AG08395 (cell line): Measurements from ENCODE around the gene FGD1.
A peak's percentile ranks its signal among the peaks of the same experiment; 100 is the strongest.

ENCODE experiments used
- DNase-seq: peaks from one replicate; pipeline ENCODE4 v3.0.0; 2012; ENCODE audit warnings: mixed read lengths, low spot score

Gene FGD1

GRCh38 chrX:54473993-54474859 is 21.8 kb downstream of the FGD1 start:
- no peak for DNase-seq

GRCh38 chrX:54470054-54470760 is 25.8 kb downstream of the FGD1 start:
- DNase-seq, result no peak

- peak; percentile 18 for DNase-seq
These were observed 43.1 kb downstream of the FGD1 start for GRCh38 chrX:54452920-54453319.

GRCh38 chrX:54449929-54450328 is 46.1 kb downstream of the FGD1 start:
- no peak for DNase-seq

- DNase-seq, result peak; percentile 14
These were observed 48.6 kb downstream of the FGD1 start for GRCh38 chrX:54447461-54447860.

GRCh38 chrX:54446084-54446483 is 50.0 kb downstream of the FGD1 start:
- no peak for DNase-seq

- DNase-seq, result no peak
These were observed 51.3 kb downstream of the FGD1 start for GRCh38 chrX:54444752-54445151.

- DNase-seq, result no peak
These were observed 53.2 kb downstream of the FGD1 start for GRCh38 chrX:54442790-54443189.

- peak; percentile 74 for DNase-seq
These were observed 55.8 kb downstream of the FGD1 start, which contains the start of gene TSR2 for GRCh38 chrX:54439960-54440871. Gene TSR2, plus strand, starts transcription at chrX:54440404. Its CDS starts 18 bp downstream, at chrX:54440422.

- DNase-seq, result no peak
These were observed 60.9 kb downstream of the FGD1 start for GRCh38 chrX:54435121-54435520.

GRCh38 chrX:54430519-54430918 is 65.5 kb downstream of the FGD1 start:
- DNase-seq, result no peak

- no peak for DNase-seq
These were observed 68.1 kb downstream of the FGD1 start for GRCh38 chrX:54427837-54428424.

GRCh38 chrX:54423161-54423888 is 72.7 kb downstream of the FGD1 start:
- DNase-seq, result no peak

GRCh38 chrX:54422168-54422567 is 73.9 kb downstream of the FGD1 start:
- DNase-seq, result no peak

- no peak for DNase-seq
These were observed 76.3 kb downstream of the FGD1 start for GRCh38 chrX:54419559-54420302.

- no peak for DNase-seq
These were observed 79.1 kb downstream of the FGD1 start for GRCh38 chrX:54416965-54417364.

GRCh38 chrX:54415534-54416350 is 80.3 kb downstream of the FGD1 start:
- no peak for DNase-seq

- DNase-seq, result no peak
These were observed 82.3 kb downstream of the FGD1 start for GRCh38 chrX:54413753-54414152.

- DNase-seq, result no peak
These were observed 84.3 kb downstream of the FGD1 start for GRCh38 chrX:54411732-54412131.
